GM19328 (cell line): Measurements from ENCODE around the gene LAPTM5.

Source experiments
- ATAC-seq: cut with Tn5 transposase; IDR thresholded peaks from one replicate; pipeline ENCODE4 v1.9.1; 2021; ENCODE audit warnings: mild to moderate bottlenecking, moderate library complexity; ENCODE audit not compliant: unreplicated experiment

Gene LAPTM5

DNA sequence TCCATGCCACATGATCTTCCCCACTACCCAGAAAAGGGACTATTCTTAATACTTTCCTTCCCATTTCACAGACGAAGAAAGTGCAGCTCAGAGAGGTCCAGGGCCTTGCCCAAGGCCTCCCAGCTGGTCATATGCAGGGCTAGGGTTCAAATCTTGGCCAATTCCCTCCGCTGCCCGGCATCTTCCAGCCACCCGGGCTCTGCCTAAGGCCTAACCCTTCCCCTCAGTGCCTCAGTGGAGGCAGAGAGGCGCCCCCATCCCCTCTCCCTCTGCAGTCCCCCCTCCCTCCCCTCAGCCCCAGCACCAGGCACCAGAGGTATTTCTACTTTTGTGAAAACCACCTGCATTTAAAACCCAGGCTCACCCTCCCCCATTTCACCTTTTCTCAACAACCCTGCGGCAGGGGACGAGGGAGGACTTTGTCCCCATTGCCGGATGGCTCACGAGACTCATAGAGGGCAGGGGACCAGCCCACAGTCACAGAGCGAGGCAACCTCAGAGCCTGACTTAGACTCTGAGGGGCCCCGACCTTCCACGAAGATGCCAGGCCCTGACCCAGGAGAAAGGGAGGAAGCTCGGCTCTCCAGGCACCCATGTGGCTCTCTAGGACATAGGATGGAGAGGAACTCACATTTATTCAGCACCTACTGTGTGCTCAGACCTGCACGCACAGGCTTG is 12.3 kb downstream of the LAPTM5 start:
- no peak for ATAC-seq

DNA sequence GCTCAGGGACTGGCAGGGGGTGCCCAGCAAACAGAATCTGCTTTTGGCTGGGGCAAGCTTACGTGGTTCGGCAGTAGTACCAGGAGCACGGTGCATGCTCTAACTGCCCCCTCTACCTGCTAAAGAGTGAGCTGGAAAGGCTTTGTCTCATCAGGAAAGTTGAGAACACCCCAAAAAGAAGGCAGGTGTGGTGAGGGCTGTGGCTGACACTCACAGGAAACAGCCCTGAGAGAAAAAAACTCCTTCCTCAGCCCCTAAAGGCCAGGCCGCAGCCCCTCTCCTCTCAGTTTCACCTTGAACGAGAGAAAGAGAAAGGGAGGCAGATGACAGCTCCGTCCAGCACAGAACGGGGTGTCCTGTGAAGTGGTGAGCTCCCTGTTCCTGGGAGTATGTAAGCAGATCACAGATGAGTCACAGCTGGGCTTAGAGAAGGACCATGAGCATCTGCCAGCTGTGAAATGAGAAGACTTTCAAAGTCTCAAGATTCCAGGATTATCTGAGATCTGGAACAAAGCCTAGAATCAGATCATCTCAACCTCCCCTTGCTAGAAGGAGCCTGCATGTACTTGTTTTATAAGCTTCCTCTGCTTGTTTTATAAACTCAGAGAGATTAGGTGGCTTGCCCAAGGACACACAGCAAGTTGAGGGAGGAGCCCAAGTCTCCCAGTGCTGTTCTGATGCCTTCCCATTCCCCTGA is 13.4 kb downstream of the LAPTM5 start:
- ATAC-seq: no peak

DNA sequence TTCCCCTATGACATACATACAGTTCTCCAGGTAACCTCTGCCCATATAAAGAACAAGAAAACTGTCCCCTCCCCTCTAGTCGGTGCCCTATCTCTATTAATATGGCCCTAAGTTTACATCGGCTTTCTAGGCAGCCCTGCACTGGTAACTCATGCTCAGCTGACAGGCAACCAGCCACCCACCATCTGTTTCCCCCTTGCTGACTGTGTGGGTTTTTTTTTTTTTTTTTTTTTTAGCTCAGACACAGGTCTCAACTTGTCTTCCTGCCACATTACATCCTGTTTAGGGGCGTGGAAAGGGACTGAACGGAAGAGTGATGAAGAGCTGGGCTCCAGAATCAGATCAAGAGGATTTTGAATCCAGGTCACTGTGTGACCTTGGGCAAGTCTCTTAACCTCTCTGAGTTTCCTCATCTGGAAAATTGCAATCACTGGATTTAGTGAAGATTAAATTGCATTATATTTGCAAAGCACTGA is 14.0 kb downstream of the LAPTM5 start:
- no peak for ATAC-seq

DNA sequence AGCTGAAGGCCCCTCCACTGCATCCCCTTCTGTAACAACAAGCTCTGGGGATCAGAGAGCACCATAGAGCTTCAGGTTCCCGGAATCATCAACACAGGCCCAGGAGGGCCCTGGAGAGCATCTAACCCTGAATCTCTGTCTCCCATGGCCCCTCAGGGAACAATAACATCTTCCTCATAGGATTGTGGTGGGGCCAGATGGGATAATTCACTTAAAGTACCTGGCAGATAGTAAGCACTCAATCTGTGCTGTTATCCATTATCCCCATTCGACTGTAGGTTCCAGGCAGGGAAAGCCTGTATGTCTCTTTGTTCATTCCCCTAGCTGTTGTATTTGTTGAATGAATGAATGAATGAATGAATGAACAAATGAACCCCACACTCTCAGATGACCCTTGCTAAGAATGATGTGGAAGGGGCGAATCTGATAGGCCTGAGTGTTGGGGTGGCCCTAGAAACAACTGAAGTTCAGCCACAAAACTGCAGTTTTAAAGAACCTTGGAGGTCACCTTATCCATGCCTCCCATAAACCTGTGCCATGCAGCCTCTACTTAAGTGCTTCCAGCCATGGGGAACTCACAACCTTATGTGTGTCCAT is 14.5 kb downstream of the LAPTM5 start:
- no peak for ATAC-seq

DNA sequence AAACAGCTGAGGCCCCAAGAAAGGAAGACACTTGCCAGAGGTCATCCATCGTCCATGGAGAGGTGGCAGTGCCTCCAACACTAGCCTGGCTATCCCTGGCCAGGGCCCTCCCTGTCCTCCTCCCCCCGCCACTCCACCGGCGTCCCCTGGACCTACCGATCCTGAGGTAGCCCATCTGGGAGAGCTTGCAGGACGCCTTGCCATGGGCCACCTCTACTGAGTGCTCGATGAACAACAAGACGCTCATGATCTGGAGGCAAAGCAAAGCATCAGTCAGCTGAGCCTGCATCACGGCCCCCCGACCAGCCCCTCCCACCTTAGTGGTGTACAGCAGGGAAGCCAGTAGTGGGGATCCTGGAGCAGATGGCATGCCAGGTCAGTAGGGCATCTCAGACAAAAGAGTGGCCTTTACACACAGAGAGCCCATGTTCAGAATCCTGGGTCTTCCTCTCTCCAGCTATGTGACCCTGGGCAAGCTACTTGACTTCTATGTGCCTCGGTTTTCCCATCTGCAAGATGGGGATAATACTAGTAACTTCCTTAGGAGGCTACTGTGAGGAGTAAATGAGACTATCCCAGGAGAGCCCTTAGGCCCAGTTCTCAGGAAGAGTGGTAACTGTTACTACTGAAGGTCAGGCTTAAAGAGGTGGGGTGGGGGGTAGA is 15.1 kb downstream of the LAPTM5 start:
- ATAC-seq: no peak

DNA sequence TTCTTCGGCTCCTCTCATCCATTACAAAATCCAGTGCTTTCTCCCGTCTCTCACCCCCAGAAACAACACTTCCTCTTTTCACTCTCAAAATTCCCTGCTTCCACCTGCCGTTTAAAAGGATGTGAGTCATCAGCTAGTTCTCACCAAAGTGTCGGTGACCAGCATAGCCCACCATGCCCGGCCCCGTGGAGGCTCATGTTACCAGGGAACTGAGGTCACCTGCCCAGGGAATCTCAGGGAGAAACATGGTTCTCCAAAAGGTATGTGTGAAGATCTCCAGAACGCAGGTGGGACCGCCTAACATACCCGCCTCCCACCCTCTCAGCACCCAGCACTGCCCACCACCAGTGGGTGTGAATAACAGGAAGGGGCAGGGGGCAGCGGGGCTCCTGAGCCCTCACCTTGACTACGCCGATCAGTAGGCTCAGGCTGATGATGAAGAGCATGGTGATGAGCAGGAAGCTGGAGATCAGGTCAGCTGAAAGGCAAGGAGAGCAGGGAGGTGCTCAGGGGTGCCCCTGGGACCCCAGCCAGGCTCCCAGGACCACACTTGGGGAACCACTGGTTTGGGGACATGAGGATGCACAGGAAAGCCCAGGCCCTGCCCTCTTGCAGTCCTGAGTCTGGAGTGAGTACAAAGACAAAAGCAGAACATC is 16.2 kb downstream of the LAPTM5 start:
- no peak for ATAC-seq

DNA sequence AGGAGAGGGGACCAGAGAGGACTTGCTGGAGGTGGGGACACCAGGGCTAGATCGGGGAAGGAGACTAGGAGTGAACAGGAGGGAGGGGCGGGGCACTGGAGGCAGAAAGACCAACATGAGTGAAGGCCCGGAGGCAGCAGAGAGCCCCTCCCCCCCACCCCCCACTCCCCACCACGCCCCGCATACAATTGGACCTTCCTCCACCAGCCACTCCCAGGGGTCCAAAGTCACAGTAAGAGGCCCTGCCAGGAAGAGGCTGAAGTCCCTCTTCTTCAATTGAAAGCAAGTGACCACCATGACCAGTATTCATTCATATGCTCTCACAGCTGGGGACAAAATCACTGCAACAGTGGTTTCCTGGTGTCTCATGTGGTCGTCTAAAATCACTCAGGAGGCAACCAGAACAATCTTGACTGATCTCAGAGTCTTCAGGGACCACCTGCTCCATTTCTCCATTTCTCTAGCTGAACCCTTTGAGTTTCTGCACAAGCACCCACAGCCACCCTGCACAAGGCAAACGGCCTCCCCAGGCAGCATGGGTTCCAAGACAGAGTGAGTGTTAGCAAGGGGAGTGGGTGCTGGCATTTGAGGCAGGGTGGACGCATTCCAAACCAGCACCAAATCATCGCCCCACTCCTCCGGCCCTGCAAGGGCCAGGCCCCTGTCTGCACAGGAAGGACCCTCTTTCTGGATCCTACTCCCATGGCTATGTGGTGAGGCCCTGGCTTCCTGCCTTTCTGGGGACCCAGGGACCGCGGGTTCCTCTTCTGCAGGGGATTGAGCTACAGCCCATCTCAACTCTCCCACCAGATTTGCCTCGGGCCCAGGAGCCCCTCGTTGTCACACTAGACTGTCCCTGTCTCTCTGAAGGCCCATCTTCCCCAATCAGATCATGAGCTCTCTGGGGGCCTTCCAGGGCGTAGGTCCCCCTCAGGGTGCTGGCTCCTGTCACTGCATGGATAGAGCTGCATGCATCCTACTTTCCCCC is 17.0 kb downstream of the LAPTM5 start:
- ATAC-seq: no peak

DNA sequence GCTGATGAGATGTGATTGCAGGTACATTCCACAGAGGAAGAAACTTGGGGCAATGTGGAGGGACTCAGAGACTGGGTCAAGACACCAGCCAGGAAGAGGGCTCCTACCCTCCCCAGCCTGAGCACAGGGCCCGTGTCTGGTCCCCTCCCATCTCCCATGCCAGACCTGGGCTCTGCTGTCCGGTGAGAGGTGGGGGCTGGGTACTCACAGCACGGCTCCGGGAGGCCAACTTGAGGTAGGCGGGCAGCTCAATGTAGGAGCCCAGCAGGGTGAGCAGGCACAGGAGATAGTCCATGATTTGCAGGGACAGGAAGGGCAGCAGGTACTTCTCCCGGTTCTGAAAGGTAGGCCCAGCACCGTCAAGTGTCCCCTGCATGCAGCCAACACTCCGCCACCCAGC is 18.0 kb downstream of the LAPTM5 start:
- ATAC-seq: no peak

DNA sequence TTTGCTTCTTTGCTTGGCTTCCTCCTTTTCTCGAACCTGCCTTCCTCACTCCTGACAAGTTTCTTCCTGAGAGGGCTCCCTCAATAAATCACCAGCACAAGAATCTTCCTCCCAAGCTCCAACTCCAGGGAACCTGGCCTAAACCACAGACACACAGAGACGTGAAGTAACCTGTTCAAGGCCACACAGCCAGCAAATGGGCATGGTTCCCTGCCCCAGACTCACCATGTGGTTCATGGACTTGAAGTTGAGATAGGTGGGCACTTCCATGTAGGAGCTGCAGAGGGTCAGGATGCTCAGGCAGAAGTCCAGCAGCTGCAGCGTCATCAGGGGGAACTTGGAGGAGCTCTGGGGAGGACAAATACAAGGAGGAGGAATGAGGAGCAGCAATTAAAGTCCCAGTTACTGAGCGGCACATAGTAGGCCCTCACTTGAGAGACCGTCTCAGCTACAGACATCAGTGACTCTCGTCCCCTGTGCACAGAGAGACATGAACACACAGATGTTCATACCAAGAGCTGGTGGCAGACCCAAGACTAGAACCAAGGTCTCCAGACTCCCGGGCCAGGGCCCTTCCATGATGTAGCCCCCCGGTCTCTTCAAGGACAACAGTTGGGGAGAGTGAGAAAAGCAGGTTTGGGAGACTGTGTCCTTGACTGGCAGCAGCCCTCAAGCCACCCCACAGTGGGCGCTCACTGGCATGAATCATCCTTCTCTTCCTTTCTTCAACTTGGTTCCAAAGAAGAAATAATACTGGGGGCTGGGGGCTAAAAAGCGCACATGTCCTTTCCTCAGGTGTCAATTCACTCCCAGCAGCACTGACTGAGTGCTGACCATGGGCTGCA is 18.6 kb downstream of the LAPTM5 start:
- no peak for ATAC-seq

DNA sequence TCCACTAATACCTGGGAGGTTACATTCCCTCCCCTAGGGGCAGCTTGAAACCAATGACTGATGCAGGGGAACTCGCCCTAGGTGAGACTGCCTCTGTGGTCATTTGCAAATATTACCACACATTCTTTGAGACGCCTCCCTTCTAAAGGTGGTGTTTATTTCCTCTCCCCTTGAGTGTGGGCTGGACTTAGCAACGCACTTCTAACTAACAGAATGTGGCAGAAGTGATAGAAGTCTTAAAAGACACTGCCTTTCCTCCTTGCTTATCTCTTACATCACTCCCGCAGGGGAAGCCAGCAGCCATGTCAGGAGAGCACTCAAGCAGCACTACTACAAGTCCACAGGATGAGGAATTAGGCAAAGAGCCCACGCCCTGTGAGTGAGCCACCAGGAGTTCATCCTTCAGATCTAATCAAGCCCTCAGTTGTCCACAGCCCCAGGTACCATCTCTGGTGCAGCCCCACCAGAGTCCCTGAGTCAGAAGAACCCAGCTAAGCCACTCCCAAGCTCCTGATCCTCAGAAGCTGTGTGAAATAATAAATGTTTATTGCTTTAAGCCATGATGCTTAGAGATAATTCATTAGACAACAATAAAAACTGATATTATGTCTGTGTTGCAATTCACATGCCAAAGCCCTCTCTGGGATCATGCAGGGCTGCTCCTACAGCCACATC is 19.4 kb downstream of the LAPTM5 start:
- ATAC-seq: no peak

DNA sequence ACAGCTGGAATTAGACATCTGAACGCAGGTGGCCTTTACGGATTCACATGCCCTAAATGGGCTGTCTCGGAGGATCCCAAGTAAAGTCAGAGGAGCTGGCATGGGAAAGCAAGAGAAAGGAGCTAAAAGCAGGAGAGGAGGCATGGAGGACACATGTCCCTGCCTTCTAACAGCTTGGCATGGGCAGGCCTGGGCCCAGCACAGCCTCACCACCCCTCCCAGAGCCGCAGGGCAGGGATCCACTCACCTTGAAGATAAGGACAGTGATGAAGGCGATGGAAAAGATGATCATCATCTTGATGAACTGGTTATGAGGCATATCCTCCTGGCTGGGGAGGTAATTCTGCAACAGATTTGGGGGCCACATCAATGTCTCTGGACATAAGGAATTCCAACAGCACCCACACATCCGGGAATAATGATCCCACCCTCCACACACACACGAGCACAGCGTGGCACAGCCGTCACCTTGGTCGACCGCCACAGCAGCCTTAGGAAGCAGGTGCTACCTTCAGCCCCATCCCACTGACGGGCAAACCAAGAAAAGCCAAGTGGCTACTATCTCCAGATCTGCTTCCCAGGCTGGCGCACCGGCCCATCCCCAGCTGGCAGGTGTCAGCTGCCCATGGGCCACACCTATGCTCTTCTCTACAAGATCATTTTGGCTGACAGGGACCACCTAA is 20.1 kb downstream of the LAPTM5 start:
- no peak for ATAC-seq

DNA sequence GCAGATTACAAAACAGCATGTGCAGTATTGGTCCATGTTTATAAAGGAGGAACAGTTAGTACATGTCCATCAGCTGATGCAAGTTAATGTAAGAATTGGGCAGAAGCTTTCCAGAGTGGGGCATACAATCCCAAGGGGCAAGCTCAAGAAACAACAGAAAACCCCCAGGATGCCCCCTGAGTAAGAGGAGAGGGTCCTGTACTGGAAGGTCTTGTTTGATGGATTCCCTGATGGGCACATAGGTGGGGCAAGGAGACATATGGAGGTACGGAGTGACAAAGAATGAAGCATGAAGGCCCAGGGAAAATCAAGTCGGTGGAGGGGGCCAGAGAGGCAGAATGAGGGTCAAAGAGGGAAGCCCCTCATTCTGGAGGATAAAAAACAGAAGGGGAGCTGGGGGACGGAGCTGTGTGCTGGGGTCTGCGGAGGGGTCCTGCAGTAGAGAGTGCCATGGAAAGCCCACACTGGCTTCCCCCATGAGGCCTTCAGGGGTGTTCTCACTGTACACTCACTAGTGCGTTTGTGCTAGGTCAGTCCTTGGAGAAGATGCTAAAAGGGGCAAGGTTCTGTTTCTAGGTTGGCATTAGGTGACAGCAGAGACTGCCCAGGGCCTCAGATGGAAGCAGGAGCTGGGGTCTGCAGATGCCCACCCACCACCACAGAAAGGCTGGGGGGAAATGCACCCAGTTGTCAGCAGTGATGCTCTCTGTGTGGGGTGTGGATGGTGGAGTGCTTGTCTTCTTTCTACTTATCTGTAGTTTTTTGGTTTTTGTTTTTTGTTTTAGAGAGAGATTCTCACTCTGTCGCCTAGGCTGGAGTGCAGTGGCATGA is 21.7 kb downstream of the LAPTM5 start:
- ATAC-seq: no peak

DNA sequence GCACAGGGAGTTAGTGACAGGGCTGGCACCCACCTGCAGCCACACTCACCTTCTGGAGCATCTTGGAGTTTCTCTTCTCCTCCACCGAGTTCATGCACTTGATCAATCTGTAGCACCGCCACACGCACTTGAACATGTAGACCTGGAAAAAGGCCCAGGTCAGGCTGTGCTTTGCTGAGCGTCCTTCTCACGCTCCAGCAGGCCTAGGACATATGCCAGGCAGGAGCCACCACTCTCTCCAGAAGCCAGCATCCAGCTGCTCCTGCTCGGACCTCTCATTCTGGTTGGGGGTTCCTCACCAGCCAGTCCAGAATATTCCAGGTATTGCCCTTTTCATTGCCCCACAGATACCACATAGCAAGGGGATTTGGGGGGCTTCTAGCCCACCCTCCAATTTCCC is 22.4 kb downstream of the LAPTM5 start:
- no peak for ATAC-seq

DNA sequence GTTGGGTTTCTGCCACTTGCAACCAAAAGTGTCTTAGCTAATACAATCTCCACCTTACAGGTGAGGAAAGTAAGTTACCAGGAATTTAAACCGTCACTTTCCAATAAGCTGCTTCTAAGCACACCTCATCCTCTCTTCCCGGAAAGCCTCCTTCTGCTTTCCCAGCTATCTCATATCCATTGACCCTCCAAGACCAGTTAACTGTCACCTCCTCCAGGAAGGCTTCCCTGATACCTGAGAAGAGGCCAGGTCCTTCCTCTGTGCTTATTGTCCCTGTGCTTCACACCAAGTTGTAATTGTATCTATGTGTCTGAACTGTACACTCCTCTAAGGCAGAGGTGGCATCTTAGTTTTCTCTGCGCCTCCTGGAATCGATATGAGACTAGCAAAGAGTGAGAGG is 23.0 kb downstream of the LAPTM5 start:
- ATAC-seq: no peak

DNA sequence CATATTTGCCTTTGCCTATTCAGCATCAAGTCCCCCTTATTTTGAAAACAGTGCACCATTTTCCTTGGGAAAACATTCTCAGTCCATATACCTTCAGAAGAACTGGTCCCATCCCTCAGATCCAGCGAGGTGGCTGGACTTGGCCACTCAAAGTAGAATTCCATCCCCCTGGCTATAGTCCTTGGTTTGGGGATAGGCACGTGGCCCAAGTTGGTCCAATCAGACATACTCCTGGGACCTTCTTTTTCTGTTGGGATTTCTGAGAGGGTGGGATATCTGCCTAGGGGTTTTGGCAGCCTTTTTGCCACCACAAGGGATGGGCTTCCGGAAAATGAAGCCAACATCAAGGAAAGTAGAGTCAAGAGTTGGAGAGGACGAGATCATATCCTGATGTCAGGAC is 23.5 kb downstream of the LAPTM5 start:
- no peak for ATAC-seq

DNA sequence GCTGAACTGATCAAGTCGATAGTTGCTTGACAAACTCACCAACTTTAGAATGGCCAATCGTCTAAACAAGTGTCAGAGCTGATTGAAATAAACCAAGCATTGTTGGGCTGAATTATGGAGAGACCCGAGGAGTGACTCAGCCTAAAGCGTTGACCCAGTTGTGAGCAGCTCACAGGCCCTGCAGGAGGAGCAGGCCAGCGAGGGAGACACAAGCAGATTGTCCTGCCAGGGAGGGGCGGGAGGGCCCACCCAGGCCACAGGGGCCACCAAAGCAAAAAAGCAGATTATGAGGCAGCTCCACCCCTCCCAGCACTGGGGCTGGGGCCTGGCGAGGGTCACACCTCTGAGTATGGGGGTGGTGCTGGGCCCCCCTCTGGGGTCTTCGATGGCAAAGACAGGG is 24.1 kb downstream of the LAPTM5 start:
- no peak for ATAC-seq
